Upper lobe of right lung (tissue), 1 donor: ENCODE measurements around the gene CELF5. TPM values are rescaled to one million over a fixed set of nuclear protein-coding genes. Genes with fewer than 3 reads are reported as not detected.

Experiments
- ATAC-seq: fragments of 200-7000 bp; cut with Tn5 transposase; one replicate; pipeline ENCODE4 v1.9.1; 2020; ENCODE audit warnings: mild to moderate bottlenecking, moderate library complexity
- DNase-seq: peaks from one replicate; pipeline ENCODE4 v3.0.0-alpha.2; 2020
- H3K27ac ChIP-seq: fragments of 200-600 bp; one replicate; pipeline ENCODE4 v1.8.0; 2022
- H3K27me3 ChIP-seq: fragments of 200-600 bp; one replicate; pipeline ENCODE4 v1.8.0; 2022; ENCODE audit warnings: mild to moderate bottlenecking
- H3K36me3 ChIP-seq: fragments of 200-600 bp; one replicate; pipeline ENCODE4 v1.8.0; 2022
- H3K4me1 ChIP-seq: fragments of 200-600 bp; one replicate; pipeline ENCODE4 v1.8.0; 2022
- H3K4me3 ChIP-seq: fragments of 200-600 bp; one replicate; pipeline ENCODE4 v1.8.0; 2022; ENCODE audit warnings: mild to moderate bottlenecking
- H3K9me3 ChIP-seq: fragments of 200-600 bp; one replicate; pipeline ENCODE4 v1.8.0; 2022
- CTCF ChIP-seq: fragments of 200-600 bp; IDR thresholded peaks from one replicate; pipeline ENCODE4 v1.8.0; 2022; ENCODE audit warnings: antibody characterized with exemption
- intact Hi-C: fragments of 100-400 bp; cut with DNase I; formaldehyde crosslinking; loops from one replicate; pipeline ENCODE4 v1.11.0; 2022
- total RNA-seq: library from RNA; stranded (reverse); fragmentation: NEBNext Ultra II Directional; extraction: Animal tissue kit (Norgen Biotek cat#: 25700); gene quantifications from one replicate; pipeline ENCODE4 v1.2.1, GENCODE V29; 2021
- donor health status: DM: no; HTN: yes; CAD: no; lungs with severe emphysema.

Gene CELF5
- total RNA-seq, 1 donor from 2014 or later, result not detected

- Histone ChIP-seq H3K36me3 (no peaks in the 10 kb centered on the region), H3K4me3 (no peak overlapping the region), H3K27ac (no peak overlapping the region), H3K27me3 (peaks cover 39% of the 10 kb centered on the region), H3K4me1 (no peaks in the 10 kb centered on the region), H3K9me3 (no peaks in the 10 kb centered on the region)
- DNase-seq (no peak), ATAC-seq (no peak)
- intact Hi-C loops, result no loop called here
- TF ChIP-seq CTCF, result no peak
These were observed 43.9 kb downstream of the CELF5 start for GRCh38 chr19:3268326-3268725.

GRCh38 chr19:3268763-3269162, 44.3 kb downstream of the CELF5 start:
- H3K27me3 ChIP-seq, result peaks cover 44% of the 10 kb centered on the region
- H3K9me3 ChIP-seq, result no peaks in the 10 kb centered on the region
- ATAC-seq, result no peak
- H3K4me1 ChIP-seq, result no peaks in the 10 kb centered on the region
- no peak for TF ChIP-seq CTCF
- H3K36me3 ChIP-seq, result no peaks in the 10 kb centered on the region
- DNase-seq, result no peak
- intact Hi-C loops, result no loop called here
- no peak overlapping the region for H3K27ac ChIP-seq
- H3K4me3 ChIP-seq, result no peak overlapping the region

- Histone ChIP-seq H3K27me3 (peaks cover 57% of the 10 kb centered on the region), H3K27ac (no peak overlapping the region), H3K36me3 (no peaks in the 10 kb centered on the region), H3K4me1 (no peaks in the 10 kb centered on the region), H3K9me3 (no peaks in the 10 kb centered on the region), H3K4me3 (no peak overlapping the region)
- TF ChIP-seq CTCF, result no peak
- no peak for DNase-seq
- no peak for ATAC-seq
- intact Hi-C loops, result no loop called here
These were observed 45.6 kb downstream of the CELF5 start for GRCh38 chr19:3269916-3270671.

GRCh38 chr19:3270902-3271301, 46.4 kb downstream of the CELF5 start:
- ATAC-seq, result no peak
- intact Hi-C loops, result no loop called here

GRCh38 chr19:3272401-3272931, 48.0 kb downstream of the CELF5 start:
- peaks cover 71% of the 10 kb centered on the region for H3K27me3 ChIP-seq
- DNase-seq, result no peak
- no peak for ATAC-seq
- intact Hi-C loops, result no loop called here
- no peak overlapping the region for H3K4me3 ChIP-seq
- H3K36me3 ChIP-seq, result no peaks in the 10 kb centered on the region
- H3K27ac ChIP-seq, result no peak overlapping the region
- TF ChIP-seq CTCF, result no peak
- no peaks in the 10 kb centered on the region for H3K4me1 ChIP-seq
- no peaks in the 10 kb centered on the region for H3K9me3 ChIP-seq

More at GRCh38 chr19:3270902-3271301, 46.4 kb downstream of the CELF5 start:
- no peak for DNase-seq
- no peaks in the 10 kb centered on the region for H3K36me3 ChIP-seq
- H3K4me3 ChIP-seq, result no peak overlapping the region
- H3K27ac ChIP-seq, result no peak overlapping the region
- H3K4me1 ChIP-seq, result no peaks in the 10 kb centered on the region
- H3K27me3 ChIP-seq, result peaks cover 63% of the 10 kb centered on the region
- H3K9me3 ChIP-seq, result no peaks in the 10 kb centered on the region
- TF ChIP-seq CTCF, result no peak
